ENCODE data around the gene SPATA3.

Gene SPATA3

DNA sequence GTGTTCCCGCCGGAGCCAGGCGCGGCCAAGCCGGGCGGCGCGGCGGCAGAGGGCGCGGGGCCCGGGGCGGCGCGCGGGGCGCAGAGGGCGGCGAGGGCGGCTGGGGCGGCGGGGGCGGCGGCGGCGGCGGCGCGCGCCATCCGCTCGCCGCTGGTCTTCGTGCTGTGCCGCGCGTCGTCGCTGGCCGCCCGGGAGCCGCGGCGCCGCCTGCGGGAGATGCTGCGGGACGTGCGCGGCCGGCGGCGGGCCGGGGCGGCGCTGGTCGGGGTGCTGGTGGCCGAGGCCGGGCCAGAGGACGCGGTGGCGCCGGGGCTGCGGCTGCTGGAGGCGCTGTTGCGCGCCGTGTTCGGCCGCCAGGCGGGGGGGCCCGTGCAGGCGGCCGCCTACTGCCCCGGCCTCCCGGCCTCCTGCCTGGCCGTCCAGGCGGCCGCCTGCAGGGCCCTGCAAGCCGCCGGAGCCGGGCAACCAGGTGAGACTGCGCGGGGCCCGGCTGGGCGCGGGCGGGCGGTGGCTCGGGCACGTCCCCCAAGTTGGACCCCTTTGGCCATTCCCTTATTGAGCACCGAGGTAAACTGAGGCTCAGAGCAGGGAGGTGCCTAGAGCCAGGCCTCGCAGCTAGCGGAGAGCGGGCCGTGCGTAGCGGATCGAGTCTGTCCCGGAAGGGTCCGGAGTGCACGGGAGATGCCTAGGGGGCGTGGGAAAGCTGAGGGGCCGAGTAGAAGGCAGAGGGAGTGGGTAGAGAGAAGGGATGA is 42.0 kb downstream of the SPATA3 start:
- no peak overlapping the region for H3K27ac ChIP-seq
- H3K27me3 ChIP-seq = peaks cover 95% of the 10 kb centered on the region
- no peaks in the 10 kb centered on the region for H3K36me3 ChIP-seq
- H3K4me1 ChIP-seq (ENCODE audit: control insufficient read depth in 1 of 2, insufficient read depth in 1 of 2, low read depth in 1 of 2, low read length in 1 of 2) = no peaks in the 10 kb centered on the region
- H3K9me3 ChIP-seq = no peaks in the 10 kb centered on the region
- TF ChIP-seq, protein P1, sequence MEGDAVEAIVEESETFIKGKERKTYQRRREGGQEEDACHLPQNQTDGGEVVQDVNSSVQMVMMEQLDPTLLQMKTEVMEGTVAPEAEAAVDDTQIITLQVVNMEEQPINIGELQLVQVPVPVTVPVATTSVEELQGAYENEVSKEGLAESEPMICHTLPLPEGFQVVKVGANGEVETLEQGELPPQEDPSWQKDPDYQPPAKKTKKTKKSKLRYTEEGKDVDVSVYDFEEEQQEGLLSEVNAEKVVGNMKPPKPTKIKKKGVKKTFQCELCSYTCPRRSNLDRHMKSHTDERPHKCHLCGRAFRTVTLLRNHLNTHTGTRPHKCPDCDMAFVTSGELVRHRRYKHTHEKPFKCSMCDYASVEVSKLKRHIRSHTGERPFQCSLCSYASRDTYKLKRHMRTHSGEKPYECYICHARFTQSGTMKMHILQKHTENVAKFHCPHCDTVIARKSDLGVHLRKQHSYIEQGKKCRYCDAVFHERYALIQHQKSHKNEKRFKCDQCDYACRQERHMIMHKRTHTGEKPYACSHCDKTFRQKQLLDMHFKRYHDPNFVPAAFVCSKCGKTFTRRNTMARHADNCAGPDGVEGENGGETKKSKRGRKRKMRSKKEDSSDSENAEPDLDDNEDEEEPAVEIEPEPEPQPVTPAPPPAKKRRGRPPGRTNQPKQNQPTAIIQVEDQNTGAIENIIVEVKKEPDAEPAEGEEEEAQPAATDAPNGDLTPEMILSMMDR (IDR thresholded peaks at IDR 0.05) = no peak
- H3K4me3 ChIP-seq (ENCODE audit: low read depth in 1 of 2, low read length in 1 of 2) = no peak overlapping the region

DNA sequence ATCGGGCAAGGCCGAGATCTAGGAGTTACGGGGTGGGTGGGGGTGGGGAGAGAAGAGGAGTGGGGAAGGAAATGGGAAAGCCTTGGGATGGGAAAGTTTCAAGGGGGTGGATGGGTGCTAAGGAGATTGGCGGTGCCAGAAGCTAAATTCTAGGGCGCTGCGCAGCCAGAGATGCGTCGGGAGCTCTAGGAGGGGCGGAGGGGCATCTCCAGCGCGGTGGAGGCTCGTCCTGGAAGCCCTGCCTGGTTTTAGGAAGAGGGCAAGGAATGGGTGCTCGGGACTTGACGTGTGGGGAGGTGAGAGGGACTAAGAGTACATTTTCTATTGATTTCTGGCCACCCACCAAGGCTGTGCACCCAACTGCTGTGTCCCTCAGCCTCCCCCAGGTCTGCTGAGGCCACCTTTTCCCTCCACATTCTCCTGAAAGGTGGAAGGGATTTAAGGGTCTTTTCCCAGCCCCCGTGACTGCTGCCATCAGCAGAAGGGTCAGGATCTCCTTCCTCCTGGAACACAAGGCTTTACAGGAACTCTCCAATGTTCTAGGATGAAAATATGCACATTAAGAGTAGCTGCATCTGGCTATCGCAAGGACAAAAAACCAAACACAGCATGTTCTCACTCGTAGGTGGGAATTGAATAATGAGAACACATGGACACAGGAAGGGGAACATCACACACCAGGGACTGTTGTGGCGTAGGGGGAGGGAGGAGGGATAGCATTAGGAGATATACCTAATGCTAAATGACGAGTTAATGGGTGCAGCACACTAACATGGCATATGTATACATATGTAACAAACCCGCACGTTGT is 42.8 kb downstream of the SPATA3 start:
- no peaks in the 10 kb centered on the region for H3K4me1 ChIP-seq (ENCODE audit: control insufficient read depth in 1 of 2, insufficient read depth in 1 of 2, low read depth in 1 of 2, low read length in 1 of 2)
- H3K36me3 ChIP-seq = no peaks in the 10 kb centered on the region
- peaks cover 97% of the 10 kb centered on the region for H3K27me3 ChIP-seq

GRCh38 chr2:231039294-231039664 is 43.4 kb downstream of the SPATA3 start:
- TF ChIP-seq, protein P1 (IDR thresholded peaks at IDR 0.05) = no peak
- H3K27me3 ChIP-seq = peaks cover 95% of the 10 kb centered on the region
- no peak overlapping the region for H3K4me3 ChIP-seq (ENCODE audit: low read depth in 1 of 2, low read length in 1 of 2)
- H3K36me3 ChIP-seq = no peaks in the 10 kb centered on the region
- no peaks in the 10 kb centered on the region for H3K9me3 ChIP-seq
- no peak overlapping the region for H3K27ac ChIP-seq
- H3K4me1 ChIP-seq (ENCODE audit: control insufficient read depth in 1 of 2, insufficient read depth in 1 of 2, low read depth in 1 of 2, low read length in 1 of 2) = no peaks in the 10 kb centered on the region

More for the DNA sequence above, 42.8 kb downstream of the SPATA3 start:
- no peak overlapping the region for H3K27ac ChIP-seq
- H3K9me3 ChIP-seq = no peaks in the 10 kb centered on the region
- TF ChIP-seq, protein P1 (IDR thresholded peaks at IDR 0.05) = no peak
- H3K4me3 ChIP-seq (ENCODE audit: low read depth in 1 of 2, low read length in 1 of 2) = no peak overlapping the region

GRCh38 chr2:231039821-231040364 is 44.0 kb downstream of the SPATA3 start:
- no peaks in the 10 kb centered on the region for H3K9me3 ChIP-seq
- no peaks in the 10 kb centered on the region for H3K36me3 ChIP-seq
- H3K4me1 ChIP-seq (ENCODE audit: control insufficient read depth in 1 of 2, insufficient read depth in 1 of 2, low read depth in 1 of 2, low read length in 1 of 2) = no peaks in the 10 kb centered on the region
- H3K27ac ChIP-seq = no peak overlapping the region
- peaks cover 89% of the 10 kb centered on the region for H3K27me3 ChIP-seq
- no peak overlapping the region for H3K4me3 ChIP-seq (ENCODE audit: low read depth in 1 of 2, low read length in 1 of 2)
- TF ChIP-seq, protein P1 (IDR thresholded peaks at IDR 0.05) = no peak

DNA sequence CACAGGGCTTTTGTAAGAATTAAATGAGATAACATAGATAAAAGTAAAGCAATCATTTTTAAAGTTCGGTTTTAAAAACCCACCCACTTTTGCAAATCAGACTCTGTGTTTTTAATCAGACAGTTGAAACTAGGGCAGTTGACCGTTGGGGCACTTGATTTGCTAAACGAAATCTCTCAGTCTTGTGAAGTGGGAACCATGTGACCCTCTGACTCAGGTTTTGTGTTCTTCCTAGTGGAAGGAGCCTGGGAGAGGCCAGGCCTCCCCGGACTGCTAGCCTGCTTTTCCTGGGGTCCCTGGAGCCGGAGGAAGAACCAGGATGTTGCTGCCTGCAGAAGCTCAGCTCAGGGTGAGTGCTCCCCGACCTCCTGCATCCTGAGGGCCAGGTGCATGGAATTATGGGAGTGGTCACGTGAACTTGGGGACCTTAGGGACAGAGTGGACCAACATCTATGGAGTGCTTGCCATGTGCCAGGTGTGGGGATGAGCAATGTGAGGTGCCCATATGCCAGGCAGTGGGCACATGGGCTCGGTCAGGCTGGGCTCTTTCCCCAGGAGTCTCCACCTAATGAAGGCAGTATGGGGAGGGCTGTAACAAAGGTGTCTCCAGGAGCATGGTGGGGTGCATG is 45.3 kb downstream of the SPATA3 start:
- no peak overlapping the region for H3K27ac ChIP-seq
- no peaks in the 10 kb centered on the region for H3K36me3 ChIP-seq
- no peak overlapping the region for H3K4me3 ChIP-seq (ENCODE audit: low read depth in 1 of 2, low read length in 1 of 2)
- TF ChIP-seq, protein P1 (IDR thresholded peaks at IDR 0.05) = no peak
- H3K4me1 ChIP-seq (ENCODE audit: control insufficient read depth in 1 of 2, insufficient read depth in 1 of 2, low read depth in 1 of 2, low read length in 1 of 2) = no peaks in the 10 kb centered on the region
- H3K27me3 ChIP-seq = peaks cover 79% of the 10 kb centered on the region
- H3K9me3 ChIP-seq = no peaks in the 10 kb centered on the region
